ENCODE results near the gene MTUS2. TPM values are rescaled to one million over a fixed set of nuclear protein-coding genes. Genes with fewer than 3 reads are reported as not detected.

MTUS2 gene
- total and polyA plus RNA-seq, 2 donors (not counting 1 experiment from before 2014, with no cell fraction given), result 0.06 TPM; not detected in 1

GRCh38 chr13:29457299-29457698 is 637.2 kb downstream of the MTUS2 start:
- Histone ChIP-seq H3K27ac (ENCODE audit: insufficient read depth, low read length) (no peak overlapping the region), H3K4me2 (ENCODE audit: extremely low read depth, insufficient read depth, low read length) (no peak overlapping the region), H3K36me3 (ENCODE audit: control insufficient read depth, insufficient read depth, low read length) (no peaks in the 10 kb centered on the region), H2AFZ (ENCODE audit: low read length) (no peak overlapping the region), H3K4me1 (ENCODE audit: control insufficient read depth, extremely low read depth, insufficient read depth, low read length) (no peaks in the 10 kb centered on the region), H3K79me2 (ENCODE audit: control insufficient read depth, insufficient read depth, low read length) (no peaks in the 10 kb centered on the region), H3K4me3 (replicated peaks in 1 of 4; ENCODE audit: control extremely low read depth in 1 of 4, insufficient read depth in 1 of 4, low read depth in 3 of 4, low read length in 4 of 4) (no peak overlapping the region), H3K9me3 (ENCODE audit: control insufficient read depth, insufficient read depth, low read depth, low read length) (no peaks in the 10 kb centered on the region), H4K20me1 (ENCODE audit: control insufficient read depth, extremely low read depth, insufficient read depth, low read length) (no peaks in the 10 kb centered on the region), H3K27me3 (ENCODE audit: control insufficient read depth, insufficient read depth, low read length) (no peaks in the 10 kb centered on the region), H3K9ac (ENCODE audit: insufficient read depth, low read length) (no peak overlapping the region)
- no peak for TF ChIP-seq EZH2 (IDR thresholded peaks at IDR 0.05; ENCODE audit: low read length, missing control alignments)
- TF ChIP-seq, protein P1, sequence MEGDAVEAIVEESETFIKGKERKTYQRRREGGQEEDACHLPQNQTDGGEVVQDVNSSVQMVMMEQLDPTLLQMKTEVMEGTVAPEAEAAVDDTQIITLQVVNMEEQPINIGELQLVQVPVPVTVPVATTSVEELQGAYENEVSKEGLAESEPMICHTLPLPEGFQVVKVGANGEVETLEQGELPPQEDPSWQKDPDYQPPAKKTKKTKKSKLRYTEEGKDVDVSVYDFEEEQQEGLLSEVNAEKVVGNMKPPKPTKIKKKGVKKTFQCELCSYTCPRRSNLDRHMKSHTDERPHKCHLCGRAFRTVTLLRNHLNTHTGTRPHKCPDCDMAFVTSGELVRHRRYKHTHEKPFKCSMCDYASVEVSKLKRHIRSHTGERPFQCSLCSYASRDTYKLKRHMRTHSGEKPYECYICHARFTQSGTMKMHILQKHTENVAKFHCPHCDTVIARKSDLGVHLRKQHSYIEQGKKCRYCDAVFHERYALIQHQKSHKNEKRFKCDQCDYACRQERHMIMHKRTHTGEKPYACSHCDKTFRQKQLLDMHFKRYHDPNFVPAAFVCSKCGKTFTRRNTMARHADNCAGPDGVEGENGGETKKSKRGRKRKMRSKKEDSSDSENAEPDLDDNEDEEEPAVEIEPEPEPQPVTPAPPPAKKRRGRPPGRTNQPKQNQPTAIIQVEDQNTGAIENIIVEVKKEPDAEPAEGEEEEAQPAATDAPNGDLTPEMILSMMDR (conservative IDR thresholded peaks at IDR 0.05 in 1 of 2, IDR thresholded peaks at IDR 0.05 in 1 of 2; ENCODE audit: low read depth in 1 of 2, low read length in 2 of 2), result no peak
- DNase-seq (ENCODE audit: low read depth in 2 of 2), result peak; percentile 43 to 95

DNA sequence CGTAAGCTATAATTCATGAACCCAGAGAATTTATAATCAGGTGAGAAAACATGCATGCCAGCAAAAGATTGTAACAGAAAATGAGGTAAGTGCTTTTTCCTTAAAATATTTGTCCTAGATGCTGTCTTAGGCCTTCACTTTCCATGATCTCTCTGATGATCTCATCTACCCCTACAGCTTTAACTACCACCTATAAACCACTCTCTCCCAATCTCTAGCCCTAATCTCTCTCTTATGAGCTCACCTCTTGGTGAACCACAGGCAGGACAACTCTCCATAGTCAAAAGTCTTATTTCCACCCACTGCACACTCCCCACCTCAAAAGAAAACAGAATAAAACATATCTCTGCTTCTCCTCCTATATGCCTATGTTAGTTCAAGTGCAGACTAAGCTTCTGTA is 638.3 kb downstream of the MTUS2 start:
- TF ChIP-seq, protein P1 (conservative IDR thresholded peaks at IDR 0.05 in 1 of 2, IDR thresholded peaks at IDR 0.05 in 1 of 2; ENCODE audit: low read depth in 1 of 2, low read length in 2 of 2), result no peak
- no peak for TF ChIP-seq EZH2 (IDR thresholded peaks at IDR 0.05; ENCODE audit: low read length, missing control alignments)
- Histone ChIP-seq H4K20me1 (ENCODE audit: control insufficient read depth, extremely low read depth, insufficient read depth, low read length) (no peaks in the 10 kb centered on the region), H3K9me3 (ENCODE audit: control insufficient read depth, insufficient read depth, low read depth, low read length) (no peaks in the 10 kb centered on the region), H3K27ac (ENCODE audit: insufficient read depth, low read length) (no peak overlapping the region), H3K27me3 (ENCODE audit: control insufficient read depth, insufficient read depth, low read length) (no peaks in the 10 kb centered on the region), H2AFZ (ENCODE audit: low read length) (no peak overlapping the region), H3K9ac (ENCODE audit: insufficient read depth, low read length) (no peak overlapping the region), H3K36me3 (ENCODE audit: control insufficient read depth, insufficient read depth, low read length) (no peaks in the 10 kb centered on the region), H3K4me2 (ENCODE audit: extremely low read depth, insufficient read depth, low read length) (no peak overlapping the region), H3K4me1 (ENCODE audit: control insufficient read depth, extremely low read depth, insufficient read depth, low read length) (no peaks in the 10 kb centered on the region), H3K4me3 (replicated peaks in 1 of 4; ENCODE audit: control extremely low read depth in 1 of 4, insufficient read depth in 1 of 4, low read depth in 3 of 4, low read length in 4 of 4) (no peak overlapping the region), H3K79me2 (ENCODE audit: control insufficient read depth, insufficient read depth, low read length) (no peaks in the 10 kb centered on the region)
- peak in 1 of 2 donors; percentile 70 for DNase-seq (ENCODE audit: low read depth in 2 of 2)

DNA sequence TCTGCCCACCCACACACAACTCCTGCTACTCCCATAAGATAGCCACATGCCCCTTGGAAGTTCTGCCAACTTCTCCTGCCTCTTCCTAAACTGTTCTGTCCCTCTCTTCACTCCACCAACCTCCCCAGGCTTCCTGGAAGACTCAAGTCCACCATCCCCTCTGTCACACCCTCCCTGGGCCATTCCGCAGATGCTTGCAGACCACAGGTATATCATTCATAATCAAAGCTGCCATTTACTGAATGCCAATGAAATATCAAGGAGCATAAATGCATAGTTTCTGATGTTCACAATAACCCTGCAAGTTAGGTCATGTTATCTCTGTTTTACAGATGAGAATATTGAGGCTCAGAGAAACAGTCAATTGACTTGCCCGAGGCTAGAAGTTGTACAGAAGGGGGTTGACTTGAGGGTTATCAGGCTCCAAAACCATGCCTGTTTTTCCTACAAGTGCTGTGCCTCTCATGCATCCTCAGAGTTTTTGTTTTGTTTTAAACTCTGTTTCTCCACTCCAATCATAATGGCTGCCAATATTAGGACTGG is 639.7 kb downstream of the MTUS2 start:
- H3K9ac ChIP-seq (ENCODE audit: insufficient read depth, low read length), result no peak overlapping the region
- H3K4me2 ChIP-seq (ENCODE audit: extremely low read depth, insufficient read depth, low read length), result no peak overlapping the region
- no peaks in the 10 kb centered on the region for H3K36me3 ChIP-seq (ENCODE audit: control insufficient read depth, insufficient read depth, low read length)
- no peaks in the 10 kb centered on the region for H3K9me3 ChIP-seq (ENCODE audit: control insufficient read depth, insufficient read depth, low read depth, low read length)
- no peaks in the 10 kb centered on the region for H4K20me1 ChIP-seq (ENCODE audit: control insufficient read depth, extremely low read depth, insufficient read depth, low read length)
- no peak overlapping the region for H2AFZ ChIP-seq (ENCODE audit: low read length)
- H3K79me2 ChIP-seq (ENCODE audit: control insufficient read depth, insufficient read depth, low read length), result no peaks in the 10 kb centered on the region
- no peak overlapping the region for H3K4me3 ChIP-seq (replicated peaks in 1 of 4; ENCODE audit: control extremely low read depth in 1 of 4, insufficient read depth in 1 of 4, low read depth in 3 of 4, low read length in 4 of 4)
- no peaks in the 10 kb centered on the region for H3K27me3 ChIP-seq (ENCODE audit: control insufficient read depth, insufficient read depth, low read length)
- TF ChIP-seq EZH2 (IDR thresholded peaks at IDR 0.05; ENCODE audit: low read length, missing control alignments), result no peak
- TF ChIP-seq, protein P1 (conservative IDR thresholded peaks at IDR 0.05 in 1 of 2, IDR thresholded peaks at IDR 0.05 in 1 of 2; ENCODE audit: low read depth in 1 of 2, low read length in 2 of 2), result no peak
- no peaks in the 10 kb centered on the region for H3K4me1 ChIP-seq (ENCODE audit: control insufficient read depth, extremely low read depth, insufficient read depth, low read length)
- no peak overlapping the region for H3K27ac ChIP-seq (ENCODE audit: insufficient read depth, low read length)
- DNase-seq (ENCODE audit: low read depth in 2 of 2), result peak in 1 of 2 donors; percentile 49
